ENCODE results near the gene RPTOR. TPM values are rescaled to one million over a fixed set of nuclear protein-coding genes. Genes with fewer than 3 reads are reported as not detected.

Gene RPTOR
- total RNA-seq, 1 donor, result 30.0 TPM

GRCh38 chr17:80996422-80997305 is 452.0 kb downstream of the RPTOR start:
- no peak for TF ChIP-seq CTCF (IDR thresholded peaks at IDR 0.05; ENCODE audit: insufficient read depth, low read length)
- H3K4me3 ChIP-seq (ENCODE audit: low read depth, low read length), result no peak overlapping the region

GRCh38 chr17:80997424-80998117 is 452.9 kb downstream of the RPTOR start:
- no peak for TF ChIP-seq CTCF (IDR thresholded peaks at IDR 0.05; ENCODE audit: insufficient read depth, low read length)
- DNase-seq (ENCODE audit: low read depth), result no peak
- no peak overlapping the region for H3K4me3 ChIP-seq (ENCODE audit: low read depth, low read length)

More at GRCh38 chr17:80996422-80997305, 452.0 kb downstream of the RPTOR start:
- no peak for DNase-seq (ENCODE audit: low read depth)

- H3K4me3 ChIP-seq (ENCODE audit: low read depth, low read length), result no peak overlapping the region
- no peak for TF ChIP-seq CTCF (IDR thresholded peaks at IDR 0.05; ENCODE audit: insufficient read depth, low read length)
- DNase-seq (ENCODE audit: low read depth), result no peak
Measured at GRCh38 chr17:80998118-80998747, 453.6 kb downstream of the RPTOR start.

GRCh38 chr17:80998748-80999535 is 454.3 kb downstream of the RPTOR start:
- no peak overlapping the region for H3K4me3 ChIP-seq (ENCODE audit: low read depth, low read length)
- DNase-seq (ENCODE audit: low read depth), result no peak
- no peak for TF ChIP-seq CTCF (IDR thresholded peaks at IDR 0.05; ENCODE audit: insufficient read depth, low read length)

- no peak for DNase-seq (ENCODE audit: low read depth)
- no peak for TF ChIP-seq CTCF (IDR thresholded peaks at IDR 0.05; ENCODE audit: insufficient read depth, low read length)
- no peak overlapping the region for H3K4me3 ChIP-seq (ENCODE audit: low read depth, low read length)
Measured at GRCh38 chr17:80999536-81000333, 455.1 kb downstream of the RPTOR start.

- TF ChIP-seq CTCF (IDR thresholded peaks at IDR 0.05; ENCODE audit: insufficient read depth, low read length), result no peak
- H3K4me3 ChIP-seq (ENCODE audit: low read depth, low read length), result no peak overlapping the region
- no peak for DNase-seq (ENCODE audit: low read depth)
Measured at GRCh38 chr17:81000334-81000630, 455.6 kb downstream of the RPTOR start.

All from fibroblast of the aortic adventitia (primary cell).